GM18907 (cell line): Measurements from ENCODE around the gene IRAK4.
A peak's percentile ranks its signal among the peaks of the same experiment; 100 is the strongest.

Experiments used
- ATAC-seq: cut with Tn5 transposase; IDR thresholded peaks from one replicate; pipeline ENCODE4 v1.9.1; 2021; ENCODE audit warnings: mild to moderate bottlenecking, moderate library complexity; ENCODE audit not compliant: unreplicated experiment

Gene IRAK4

GRCh38 chr12:43764528-43764927 lies 5.8 kb downstream of the IRAK4 start:
- ATAC-seq, result no peak

DNA sequence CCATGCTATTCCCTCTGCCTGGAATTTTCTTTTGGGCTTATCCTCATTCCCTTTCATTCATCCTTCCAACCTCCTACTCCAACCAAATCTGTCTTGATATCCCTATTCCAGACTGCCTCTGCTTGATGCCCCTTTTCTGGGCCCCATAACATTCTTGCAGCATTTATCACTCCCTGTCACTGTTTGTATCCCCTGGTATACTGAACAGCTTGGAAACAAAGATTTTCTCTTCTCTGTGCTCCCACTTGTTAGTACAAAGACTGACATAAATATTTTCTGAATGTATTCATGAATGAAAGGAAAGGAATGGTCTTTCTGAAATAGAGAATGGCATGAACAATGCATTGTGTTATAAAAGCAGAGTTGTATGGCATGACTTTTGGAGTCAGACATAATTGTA lies 7.5 kb downstream of the IRAK4 start:
- ATAC-seq, result no peak

DNA sequence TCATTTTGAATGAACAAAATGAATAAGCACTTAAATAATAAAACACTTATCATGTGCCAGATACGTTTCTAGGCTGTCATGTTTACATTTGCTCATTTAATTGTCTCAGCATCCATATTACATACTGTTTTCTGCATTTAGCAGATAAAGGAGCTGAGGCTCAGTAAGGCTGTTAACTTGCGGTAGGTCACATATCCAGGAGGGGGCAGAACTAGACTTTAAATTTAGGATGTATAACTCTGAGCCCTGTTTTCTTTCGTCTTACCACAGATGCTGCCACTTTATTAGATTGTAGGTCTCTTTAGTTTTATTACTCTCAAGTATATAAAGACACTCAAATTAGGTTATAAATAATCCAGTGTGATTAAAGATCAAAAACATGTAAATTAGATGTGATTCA lies 17.7 kb downstream of the IRAK4 start:
- ATAC-seq, result no peak

DNA sequence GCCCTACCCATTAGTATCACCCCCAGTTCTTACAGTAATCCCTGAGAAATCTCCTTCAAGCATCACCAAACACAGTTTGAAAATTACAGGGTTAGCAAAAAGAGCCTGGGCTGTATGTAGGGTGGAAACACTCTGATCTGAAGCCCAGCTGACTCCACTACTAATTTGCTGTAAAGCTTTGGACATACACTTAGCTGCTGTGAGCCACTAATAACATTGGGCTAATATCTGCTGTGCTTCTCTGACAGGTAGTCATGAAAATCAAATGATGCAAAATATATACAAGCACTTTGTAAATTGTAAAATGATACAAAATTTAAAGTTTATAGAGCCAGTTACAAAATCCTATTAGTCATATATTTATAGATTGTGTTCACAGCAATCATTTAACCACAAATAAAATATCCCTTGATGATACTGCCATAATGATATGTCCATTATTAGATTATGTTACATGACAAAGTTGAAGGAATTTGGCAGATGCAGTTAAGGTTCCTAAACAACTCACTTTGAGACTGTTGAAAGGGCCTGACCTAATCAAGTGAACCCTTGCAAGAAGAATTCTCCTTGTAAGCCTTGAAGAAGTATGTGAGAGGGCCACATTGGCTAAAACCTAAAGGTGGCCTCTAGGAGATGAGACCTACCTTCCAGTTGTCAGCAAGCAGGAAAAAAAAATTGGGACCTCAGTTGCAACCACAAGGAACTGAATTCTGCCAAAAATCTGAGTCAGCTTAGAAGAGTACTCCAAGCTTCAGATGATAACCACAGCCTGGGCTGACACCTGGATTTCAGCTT lies 28.3 kb downstream of the IRAK4 start:
- no peak for ATAC-seq

GRCh38 chr12:43789941-43790340 lies 31.2 kb downstream of the IRAK4 start:
- no peak for ATAC-seq

DNA sequence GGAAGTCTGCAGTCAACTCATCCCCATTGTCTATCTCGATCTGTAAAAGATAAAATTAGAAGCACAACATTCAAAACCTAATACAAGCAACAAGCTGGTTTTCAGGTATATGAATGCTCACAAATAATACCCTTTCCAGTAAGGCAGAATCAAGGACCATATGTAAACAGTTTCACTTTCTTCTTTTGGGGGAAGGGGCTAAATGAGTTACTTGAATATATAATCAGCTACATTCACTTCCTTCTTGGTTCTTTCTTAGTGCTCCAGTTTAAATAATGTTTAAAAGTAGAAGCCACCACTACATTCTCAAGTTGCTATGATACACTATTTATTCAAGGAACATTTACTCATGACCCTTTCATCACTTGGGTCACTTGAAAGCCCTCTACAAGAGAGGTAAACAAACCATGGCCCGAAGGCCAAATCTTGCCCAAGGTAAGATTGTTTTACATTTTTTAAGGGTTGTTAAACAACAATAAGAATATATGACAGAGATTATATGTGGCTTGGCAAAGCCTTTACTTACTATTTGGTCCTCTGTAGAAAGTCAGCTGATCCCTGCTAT lies 37.0 kb downstream of the IRAK4 start:
- no peak for ATAC-seq

DNA sequence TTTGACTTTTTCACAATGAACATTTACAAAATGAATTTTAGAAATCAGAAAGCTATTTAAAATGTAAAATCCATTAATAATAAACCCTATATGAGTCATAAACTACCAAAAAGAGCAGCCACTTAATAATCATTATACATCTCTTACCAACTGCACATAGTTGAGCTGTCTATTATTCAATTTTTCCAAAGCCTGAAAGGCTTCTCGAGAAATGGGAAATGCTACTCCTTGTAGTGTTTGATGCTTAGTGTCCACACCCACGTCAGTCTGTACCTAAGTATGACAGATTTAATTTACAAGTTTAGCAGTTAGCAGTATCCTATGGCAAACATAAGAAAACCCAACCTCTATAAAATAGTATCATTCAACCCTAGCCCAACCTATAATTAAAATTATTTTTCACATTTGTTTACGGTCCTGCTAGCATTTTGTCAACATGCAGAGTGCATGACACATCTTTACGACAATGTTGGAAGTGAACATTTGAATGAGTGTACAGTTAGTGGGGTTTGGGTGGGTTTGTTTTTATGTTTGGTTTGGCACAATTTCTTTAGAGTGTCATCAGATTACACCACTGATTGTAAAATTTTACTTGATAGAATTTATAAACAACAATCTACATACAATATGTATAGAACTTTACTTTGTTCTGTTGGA lies 38.9 kb downstream of the IRAK4 start:
- no peak for ATAC-seq

GRCh38 chr12:43805149-43805859 lies 46.6 kb downstream of the IRAK4 start:
- ATAC-seq, result peak; percentile 22

DNA sequence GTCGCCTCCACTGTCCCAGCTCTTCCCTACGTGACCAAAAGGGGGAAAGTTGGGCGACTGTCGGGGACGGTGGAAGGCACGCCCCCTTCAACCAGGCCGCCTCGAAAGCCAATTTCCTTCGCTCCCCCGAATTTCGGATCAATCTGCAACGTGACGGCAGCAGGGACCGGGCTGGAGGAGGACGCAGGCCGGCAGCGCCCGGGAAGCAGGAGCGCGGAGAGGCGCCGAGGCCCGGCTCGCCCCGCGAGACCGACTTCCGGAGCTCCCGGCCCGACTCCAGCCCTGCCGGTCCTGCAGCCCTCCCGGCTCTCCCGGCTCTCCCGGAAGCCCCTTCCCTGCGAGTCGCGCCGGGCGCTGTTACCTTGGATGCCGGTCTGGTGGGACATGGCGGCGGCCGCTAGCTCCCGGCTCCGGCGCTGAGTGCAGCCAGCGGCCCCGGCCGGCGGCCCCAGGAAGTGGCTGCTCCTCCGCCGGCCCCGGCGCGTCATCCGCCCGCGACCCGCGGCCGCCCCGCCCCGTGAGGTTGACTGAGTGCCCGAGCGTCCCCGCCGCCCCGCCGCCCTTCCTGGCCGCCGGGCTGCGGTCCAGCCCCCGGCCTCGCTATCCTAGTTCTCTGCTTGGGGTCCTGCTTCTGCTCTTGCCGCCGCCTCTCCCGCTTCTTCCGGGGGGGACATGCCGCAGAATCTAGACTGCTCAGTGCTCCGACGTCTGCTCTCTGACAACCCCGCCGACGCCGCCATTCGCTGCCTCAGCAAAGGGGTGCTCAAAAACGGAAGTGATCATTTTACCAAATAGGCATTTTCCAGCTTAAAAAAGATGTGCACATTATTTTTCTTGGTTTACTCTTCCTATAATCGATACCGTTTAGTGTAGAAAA lies 47.3 kb downstream of the IRAK4 start, which contains the start of gene TWF1:
Gene TWF1 (minus strand): TSS at position 458 of the 877 bp plus-strand sequence. CDS start 72 bp downstream, at position 386.
- ATAC-seq, result peak; percentile 96

- no peak for ATAC-seq
These were observed 48.0 kb downstream of the IRAK4 start for GRCh38 chr12:43806737-43807072.

GRCh38 chr12:43807386-43807785 lies 48.6 kb downstream of the IRAK4 start:
- ATAC-seq, result no peak

DNA sequence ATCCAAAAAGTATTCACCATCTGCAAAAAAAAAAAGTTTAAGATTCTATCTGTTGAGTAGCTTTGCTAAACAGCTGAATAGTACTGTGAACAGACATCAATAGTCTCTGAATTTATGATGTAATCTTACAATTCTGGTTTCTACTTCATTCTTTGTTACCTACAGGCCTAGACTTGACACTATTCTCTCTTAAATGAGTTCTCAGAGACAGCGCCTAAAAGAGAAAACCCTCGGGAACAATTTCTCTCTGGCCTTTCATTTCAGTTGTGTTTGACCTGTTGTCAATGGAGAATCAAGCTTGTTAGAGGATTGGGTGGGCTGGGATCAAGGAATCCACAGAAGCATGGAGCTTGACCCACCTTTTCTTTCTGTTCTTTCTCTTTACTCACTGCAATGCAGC lies 53.3 kb downstream of the IRAK4 start:
- ATAC-seq, result no peak

- no peak for ATAC-seq
These were observed 54.2 kb downstream of the IRAK4 start for GRCh38 chr12:43812926-43813325.

DNA sequence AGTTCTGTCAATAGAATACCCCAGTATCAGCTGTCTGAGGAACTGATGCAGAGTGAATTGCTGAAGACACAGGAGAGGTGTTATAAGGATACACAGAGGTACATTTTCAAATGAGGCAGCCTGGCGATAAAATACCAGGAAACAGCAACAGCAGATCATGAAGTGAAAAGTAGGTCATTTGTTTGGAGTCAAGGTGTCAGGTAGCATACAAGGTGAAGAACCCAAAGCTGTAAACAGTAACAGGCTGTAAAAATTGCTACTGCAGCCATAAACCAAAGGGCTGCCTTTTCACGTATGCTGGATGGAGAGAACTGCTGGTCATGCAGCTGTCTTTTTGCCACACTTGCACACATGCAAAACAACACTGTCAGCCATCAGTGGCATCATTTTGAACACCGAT lies 56.7 kb downstream of the IRAK4 start:
- no peak for ATAC-seq

DNA sequence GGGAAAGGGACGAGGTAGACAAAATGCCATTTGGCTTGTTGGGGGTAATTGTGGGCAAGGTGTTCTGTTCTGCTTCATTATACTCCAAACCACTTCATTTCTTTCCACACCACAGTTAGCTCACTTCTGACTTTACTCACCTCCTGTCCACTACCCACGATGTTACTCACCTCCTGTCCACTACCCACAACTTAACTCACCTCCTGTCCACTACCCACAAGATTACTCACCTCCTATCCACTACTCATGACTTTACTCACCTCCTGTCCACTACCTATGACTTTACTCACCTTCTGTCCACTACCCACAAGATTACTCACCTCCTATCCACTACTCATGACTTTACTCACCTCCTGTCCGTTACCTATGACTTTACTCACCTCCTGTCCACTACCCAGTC lies 57.4 kb downstream of the IRAK4 start:
- no peak for ATAC-seq

DNA sequence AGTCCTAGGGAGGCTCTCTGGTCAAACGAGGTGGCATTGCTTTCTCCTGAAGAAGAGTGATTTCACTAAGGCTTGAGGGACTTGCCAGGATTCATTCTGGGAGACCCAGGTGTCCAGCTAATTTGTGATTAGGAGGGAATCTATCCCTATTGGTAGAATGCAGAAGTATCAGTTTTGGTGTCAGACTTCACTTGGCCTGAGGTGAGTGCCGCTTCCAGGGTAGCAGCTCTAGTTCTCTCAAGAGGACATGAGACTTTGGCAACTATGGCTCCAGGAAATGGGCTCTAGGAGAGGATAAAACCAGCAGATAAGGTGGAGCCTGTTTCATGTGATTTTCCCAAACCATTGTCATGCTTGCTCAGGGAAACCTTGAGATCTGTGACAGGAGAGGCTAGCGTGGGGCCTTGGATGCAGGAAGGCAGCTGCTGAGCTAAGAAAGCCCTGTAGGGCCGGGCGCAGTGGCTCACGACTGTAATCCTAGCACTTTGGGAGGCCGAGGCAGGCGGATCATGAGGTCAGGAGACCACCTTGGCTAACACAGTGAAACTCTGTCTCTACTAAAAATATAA lies 65.5 kb downstream of the IRAK4 start:
- no peak for ATAC-seq

DNA sequence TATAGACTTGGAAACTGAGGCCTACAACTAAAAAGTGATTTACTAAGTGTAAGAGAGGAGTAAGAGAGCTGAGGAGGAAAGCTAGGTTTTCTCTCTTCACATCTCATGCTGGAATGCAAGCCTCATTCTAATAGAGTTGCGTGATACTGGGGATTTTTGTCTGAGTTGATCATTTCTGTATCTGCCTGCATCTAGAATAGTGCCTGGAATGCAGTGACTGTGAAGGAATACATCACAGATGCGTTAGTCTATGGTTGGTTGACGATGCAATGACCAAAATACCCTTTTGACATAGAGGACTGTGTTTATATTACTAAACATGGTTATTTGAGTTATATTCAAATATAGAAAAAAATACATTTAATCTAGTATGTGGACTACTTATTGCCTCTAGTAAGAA lies 67.9 kb downstream of the IRAK4 start:
- no peak for ATAC-seq

- ATAC-seq, result no peak
These were observed 68.3 kb downstream of the IRAK4 start for GRCh38 chr12:43827093-43827492.

DNA sequence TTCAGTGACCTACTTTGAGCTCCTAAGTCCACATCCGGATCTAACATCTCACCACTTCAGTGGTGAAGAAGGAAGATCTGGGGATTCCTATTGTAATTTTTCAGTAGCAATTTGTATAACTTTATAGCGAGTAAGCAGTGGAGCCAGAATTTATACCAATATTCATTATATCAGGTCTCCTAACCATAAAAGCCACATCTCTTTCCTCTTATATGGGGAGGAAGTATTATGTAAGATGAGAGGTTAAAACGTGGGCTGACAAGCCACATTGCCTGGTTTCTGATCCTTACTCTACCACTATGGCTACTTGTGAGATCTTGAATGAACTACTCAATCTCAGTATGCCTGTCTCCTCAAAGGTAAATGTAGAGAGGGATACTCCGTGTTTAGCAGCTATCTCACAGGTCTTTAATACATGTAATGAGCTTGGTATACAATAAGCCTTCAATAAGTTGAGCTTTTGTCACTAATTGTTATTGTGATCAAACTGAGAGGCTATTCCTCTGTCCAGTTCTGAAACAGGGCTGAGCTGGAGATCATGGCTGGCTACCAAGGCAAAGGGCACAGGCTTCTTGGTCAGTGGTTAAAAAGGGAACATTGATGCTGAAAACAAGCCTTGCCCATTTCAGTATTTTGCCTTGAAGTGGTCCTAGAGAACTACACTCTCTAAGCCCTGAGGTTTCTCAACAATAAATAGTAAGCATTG lies 73.9 kb downstream of the IRAK4 start:
- no peak for ATAC-seq

DNA sequence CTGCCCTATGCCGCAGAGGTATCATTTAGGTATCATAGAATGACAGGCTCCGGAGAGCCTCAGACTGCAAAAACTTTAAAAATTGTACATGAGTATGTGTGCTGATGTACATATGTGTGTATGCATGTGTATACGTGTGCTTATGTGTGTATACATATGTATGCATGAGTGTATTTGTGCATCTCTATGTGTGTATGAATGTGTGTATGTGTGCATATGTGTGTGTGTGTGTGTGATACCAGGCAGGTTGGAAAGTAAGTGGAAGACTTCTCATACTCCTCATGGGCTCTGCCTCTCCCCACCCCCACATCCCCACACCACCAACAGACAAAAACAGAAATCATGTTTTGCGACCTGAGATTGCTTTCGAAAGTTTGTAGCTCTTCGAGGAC lies 76.5 kb downstream of the IRAK4 start:
- no peak for ATAC-seq
